ENCODE data around the gene SERHL2. TPM values are rescaled to one million over a fixed set of nuclear protein-coding genes. Genes with fewer than 3 reads are reported as not detected.
A peak's percentile ranks its signal among the peaks of the same experiment; 100 is the strongest.
"Not testable (repeated sequence)": the region's sequence is repeated elsewhere in the genome, so short reads cannot be mapped to it uniquely, and the experiment has no call there.

The SERHL2 gene
- total and polyA plus RNA-seq, 2 donors from 2014 or later: 3.1 to 4.9 TPM

DNA sequence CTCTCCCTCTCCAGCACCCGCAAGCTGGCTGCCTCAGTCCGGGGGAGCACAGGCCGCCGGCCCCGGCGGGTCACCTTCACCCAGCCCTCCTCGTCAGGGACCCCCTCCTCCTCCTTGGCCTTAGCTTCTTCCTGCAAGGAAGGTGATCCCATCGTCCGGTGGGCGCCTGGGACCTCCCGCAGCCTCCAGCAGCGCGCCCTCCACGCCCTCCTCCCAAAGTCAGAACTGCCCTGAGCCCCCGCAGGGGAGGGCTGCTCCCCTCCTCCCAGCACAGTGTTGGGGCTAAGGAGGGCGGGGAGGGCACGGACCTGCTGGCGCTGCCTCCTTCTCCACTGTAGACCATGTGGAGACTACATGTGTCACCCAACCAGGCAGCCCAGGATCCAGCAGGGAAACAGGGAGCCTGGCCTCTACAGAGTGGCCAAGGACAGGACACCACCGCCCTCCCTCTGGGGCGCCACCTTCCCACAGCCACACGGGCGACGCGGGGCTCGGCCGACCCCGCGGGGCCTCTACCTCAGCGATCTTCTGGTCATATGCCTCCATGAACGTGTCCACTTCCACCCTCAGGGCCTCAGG lies 22.3 kb downstream of the SERHL2 start:
- FAIRE-seq; H3K27ac ChIP-seq (ENCODE audit: low read depth in 2 of 2, low read length in 2 of 2); H3K4me1 ChIP-seq (ENCODE audit: control insufficient read depth in 2 of 3, insufficient read depth in 2 of 3, low read depth in 1 of 3, low read length in 3 of 3); H3K27me3 ChIP-seq (ENCODE audit: control insufficient read depth, insufficient read depth, low read length); intact Hi-C loops (cut with DNase I); H3K36me3 ChIP-seq (ENCODE audit: control insufficient read depth in 2 of 3, insufficient read depth in 3 of 3, low read length in 3 of 3); H3K9me3 ChIP-seq (ENCODE audit: control insufficient read depth in 2 of 3, insufficient read depth in 1 of 3, low read length in 3 of 3); H3K9ac ChIP-seq (ENCODE audit: low read length in 3 of 3); H3K4me3 ChIP-seq (ENCODE audit: low read length in 3 of 3): not testable (repeated sequence)
- DNase-seq: peak in 1 of 5 donors; percentile 8

DNA sequence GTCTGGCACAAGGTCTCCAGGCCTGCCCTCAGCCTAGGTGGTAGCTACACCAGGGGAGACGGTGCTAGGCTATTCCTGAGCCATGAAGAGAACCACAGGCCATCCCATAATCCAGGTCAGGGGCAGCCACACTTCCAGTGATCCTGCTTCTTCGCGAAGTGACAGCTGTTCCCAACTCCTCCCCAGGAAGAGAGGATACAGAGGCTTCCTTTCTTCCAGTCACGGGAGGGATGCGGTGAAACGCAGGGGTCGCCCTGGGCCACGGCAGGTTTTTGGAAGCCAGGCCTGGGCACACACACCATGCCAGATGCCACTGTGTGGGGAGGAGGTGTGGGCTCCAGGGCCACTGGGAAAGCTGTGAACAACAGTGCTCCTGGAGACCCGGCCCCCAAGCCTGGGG lies 23.4 kb downstream of the SERHL2 start:
- intact Hi-C loops (cut with DNase I); H3K36me3 ChIP-seq (ENCODE audit: control insufficient read depth in 2 of 3, insufficient read depth in 3 of 3, low read length in 3 of 3); FAIRE-seq; H3K9me3 ChIP-seq (ENCODE audit: control insufficient read depth in 2 of 3, insufficient read depth in 1 of 3, low read length in 3 of 3); H3K27me3 ChIP-seq (ENCODE audit: control insufficient read depth, insufficient read depth, low read length); H3K4me1 ChIP-seq (ENCODE audit: control insufficient read depth in 2 of 3, insufficient read depth in 2 of 3, low read depth in 1 of 3, low read length in 3 of 3); H3K9ac ChIP-seq (ENCODE audit: low read length in 3 of 3); H3K27ac ChIP-seq (ENCODE audit: low read depth in 2 of 2, low read length in 2 of 2); H3K4me3 ChIP-seq (ENCODE audit: low read length in 3 of 3); DNase-seq: not testable (repeated sequence)

DNA sequence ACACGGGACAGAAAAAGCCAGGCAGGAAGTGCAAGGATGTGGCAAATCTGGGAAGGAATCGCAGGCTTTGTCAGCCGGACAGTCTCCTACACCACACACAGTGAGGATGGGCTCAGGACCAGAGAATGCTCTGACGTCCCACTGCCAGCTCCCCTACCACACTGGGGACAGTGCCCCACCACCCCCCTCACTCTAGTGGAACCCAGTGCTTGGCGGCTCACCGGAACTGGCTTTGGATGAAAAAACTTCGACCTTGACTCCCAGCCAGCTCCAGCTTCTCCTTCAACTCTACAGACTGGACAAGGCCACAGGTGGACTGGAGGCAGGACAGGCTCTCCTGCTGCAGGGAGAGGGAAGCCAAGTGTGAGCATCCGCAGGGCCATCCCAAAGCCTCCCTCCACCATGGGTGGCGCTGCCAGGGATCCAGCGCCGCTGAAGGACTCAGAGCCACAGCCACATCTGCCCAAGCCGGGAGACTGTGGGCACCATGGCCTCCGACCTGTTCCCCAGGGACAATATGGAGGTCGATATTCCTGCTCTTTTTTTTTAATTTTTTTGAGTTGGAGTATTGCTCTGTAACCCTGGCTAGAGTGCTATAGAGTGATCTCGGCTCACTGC lies 24.0 kb downstream of the SERHL2 start:
- peak in 1 of 5 donors; percentile 54 for DNase-seq
- Histone ChIP-seq H3K4me1 (ENCODE audit: control insufficient read depth in 2 of 3, insufficient read depth in 2 of 3, low read depth in 1 of 3, low read length in 3 of 3) (no peaks in the 10 kb centered on the region), H3K9me3 (ENCODE audit: control insufficient read depth in 2 of 3, insufficient read depth in 1 of 3, low read length in 3 of 3) (no peaks in the 10 kb centered on the region), H3K36me3 (ENCODE audit: control insufficient read depth in 2 of 3, insufficient read depth in 3 of 3, low read length in 3 of 3) (peaks cover 0 to under 1% (median 0%) of the 10 kb centered on the region in 3 donors), H3K27ac (ENCODE audit: low read depth in 2 of 2, low read length in 2 of 2) (no peak overlapping the region), H3K4me3 (ENCODE audit: low read length in 3 of 3) (no peak overlapping the region), H3K27me3 (ENCODE audit: control insufficient read depth, insufficient read depth, low read length) (no peaks in the 10 kb centered on the region), H3K9ac (ENCODE audit: low read length in 3 of 3) (no peak overlapping the region)
- intact Hi-C loops (cut with DNase I): no loop called here
- no peak for FAIRE-seq
- TF ChIP-seq, protein P1, sequence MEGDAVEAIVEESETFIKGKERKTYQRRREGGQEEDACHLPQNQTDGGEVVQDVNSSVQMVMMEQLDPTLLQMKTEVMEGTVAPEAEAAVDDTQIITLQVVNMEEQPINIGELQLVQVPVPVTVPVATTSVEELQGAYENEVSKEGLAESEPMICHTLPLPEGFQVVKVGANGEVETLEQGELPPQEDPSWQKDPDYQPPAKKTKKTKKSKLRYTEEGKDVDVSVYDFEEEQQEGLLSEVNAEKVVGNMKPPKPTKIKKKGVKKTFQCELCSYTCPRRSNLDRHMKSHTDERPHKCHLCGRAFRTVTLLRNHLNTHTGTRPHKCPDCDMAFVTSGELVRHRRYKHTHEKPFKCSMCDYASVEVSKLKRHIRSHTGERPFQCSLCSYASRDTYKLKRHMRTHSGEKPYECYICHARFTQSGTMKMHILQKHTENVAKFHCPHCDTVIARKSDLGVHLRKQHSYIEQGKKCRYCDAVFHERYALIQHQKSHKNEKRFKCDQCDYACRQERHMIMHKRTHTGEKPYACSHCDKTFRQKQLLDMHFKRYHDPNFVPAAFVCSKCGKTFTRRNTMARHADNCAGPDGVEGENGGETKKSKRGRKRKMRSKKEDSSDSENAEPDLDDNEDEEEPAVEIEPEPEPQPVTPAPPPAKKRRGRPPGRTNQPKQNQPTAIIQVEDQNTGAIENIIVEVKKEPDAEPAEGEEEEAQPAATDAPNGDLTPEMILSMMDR (IDR thresholded peaks at IDR 0.05; ENCODE audit: borderline replicate concordance, extremely low read depth, insufficient read depth): no peak

DNA sequence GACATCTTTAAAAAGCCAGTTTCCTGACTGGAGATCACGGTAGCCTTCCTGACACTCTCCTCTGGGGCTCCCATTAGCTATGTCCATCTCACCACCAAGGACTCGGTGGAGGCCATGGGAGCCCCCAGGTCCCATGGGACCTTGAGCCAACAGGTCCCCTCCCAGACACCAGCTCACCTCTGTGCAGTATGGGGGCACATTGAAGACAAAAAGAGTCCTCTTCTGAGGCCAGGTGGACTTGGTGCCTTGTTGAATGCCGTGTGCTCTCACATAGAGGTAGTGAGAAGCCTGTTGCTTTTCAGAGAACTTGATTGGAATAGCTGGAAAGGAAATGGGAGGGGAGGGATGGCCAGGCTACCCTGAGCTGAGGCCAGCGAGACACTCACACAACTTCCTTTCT lies 26.3 kb downstream of the SERHL2 start:
- H3K9me3 ChIP-seq (ENCODE audit: control insufficient read depth in 2 of 3, insufficient read depth in 1 of 3, low read length in 3 of 3); intact Hi-C loops (cut with DNase I); FAIRE-seq; H3K27me3 ChIP-seq (ENCODE audit: control insufficient read depth, insufficient read depth, low read length); H3K27ac ChIP-seq (ENCODE audit: low read depth in 2 of 2, low read length in 2 of 2); H3K9ac ChIP-seq (ENCODE audit: low read length in 3 of 3); H3K4me1 ChIP-seq (ENCODE audit: control insufficient read depth in 2 of 3, insufficient read depth in 2 of 3, low read depth in 1 of 3, low read length in 3 of 3); H3K4me3 ChIP-seq (ENCODE audit: low read length in 3 of 3): not testable (repeated sequence)
- H3K36me3 ChIP-seq (ENCODE audit: control insufficient read depth in 2 of 3, insufficient read depth in 3 of 3, low read length in 3 of 3): peaks cover 0 to 21% (median 7%) of the 10 kb centered on the region in 3 donors
- peak in 1 of 5 donors; percentile 7 for DNase-seq

DNA sequence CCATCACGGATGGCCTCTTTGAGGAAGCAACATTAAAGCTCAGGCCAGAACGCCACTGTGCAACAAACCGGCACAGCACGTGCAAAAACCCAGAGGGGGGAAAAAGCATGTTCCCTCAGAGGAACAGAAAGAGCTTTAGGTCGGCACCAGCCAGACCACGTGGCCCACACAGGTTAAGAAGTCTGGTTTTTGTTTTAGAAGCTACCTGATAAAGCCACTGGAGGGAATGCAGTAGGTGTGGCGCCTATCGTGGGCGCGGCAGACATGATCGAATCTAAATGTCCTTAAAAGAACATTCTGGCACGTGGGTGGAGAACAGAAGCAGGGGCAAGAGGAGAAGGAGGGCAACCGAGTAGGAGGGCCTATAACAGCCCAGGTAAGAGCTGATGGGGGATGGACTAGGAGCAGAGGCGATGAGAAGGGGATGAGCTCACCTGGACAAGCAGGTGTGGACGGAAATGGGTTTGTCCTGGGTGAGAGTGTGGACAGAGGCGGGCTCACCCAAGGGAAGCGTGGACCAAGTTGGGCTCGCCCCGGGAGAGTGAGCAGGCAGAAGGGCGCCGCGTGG lies 27.5 kb downstream of the SERHL2 start:
- H3K27me3 ChIP-seq (ENCODE audit: control insufficient read depth, insufficient read depth, low read length); DNase-seq; intact Hi-C loops (cut with DNase I); FAIRE-seq; H3K9me3 ChIP-seq (ENCODE audit: control insufficient read depth in 2 of 3, insufficient read depth in 1 of 3, low read length in 3 of 3); H3K4me1 ChIP-seq (ENCODE audit: control insufficient read depth in 2 of 3, insufficient read depth in 2 of 3, low read depth in 1 of 3, low read length in 3 of 3); H3K27ac ChIP-seq (ENCODE audit: low read depth in 2 of 2, low read length in 2 of 2): not testable (repeated sequence)
- H3K36me3 ChIP-seq (ENCODE audit: control insufficient read depth in 2 of 3, insufficient read depth in 3 of 3, low read length in 3 of 3): peaks cover 0 to 32% (median 14%) of the 10 kb centered on the region in 3 donors
- H3K9ac ChIP-seq (ENCODE audit: low read length in 3 of 3): peak overlapping the region in 2 of 3 donors; percentile 46 to 47
- H3K4me3 ChIP-seq (ENCODE audit: low read length in 3 of 3): peak overlapping the region; percentile 61 to 70 (median 64)
